CD14-positive monocyte (primary cell): ENCODE results near the gene PDE6B. TPM values are rescaled to one million over a fixed set of nuclear protein-coding genes. Genes with fewer than 3 reads are reported as not detected.

Experiments
- DNase-seq, 3 donors: peaks; one replicate each; pipeline ENCODE4 v3.0.0-alpha.2; 2011 to 2022
- H2AFZ ChIP-seq: 2 replicates; pipeline ENCODE4 v1.6.0; 2012; ENCODE audit warnings: mild to moderate bottlenecking, low read depth, low read length, inconsistent platforms; ENCODE audit not compliant: insufficient read depth, poor library complexity, severe bottlenecking
- H3K27ac ChIP-seq, 2 donors: 1 replicate in 1 of 2; 2 replicates in 1 of 2; pipeline ENCODE4 v1.5.1; 2012 to 2013; ENCODE audit warnings: low read length in 2 of 2, control low read depth in 1 of 2, inconsistent platforms in 1 of 2, low read depth in 1 of 2, mild to moderate bottlenecking in 1 of 2
- H3K27me3 ChIP-seq, 2 donors: one replicate each; pipeline versions ENCODE4 v1.6.0 to v1.6.1; 2011 to 2013; ENCODE audit warnings: low read length in 2 of 2; ENCODE audit not compliant: control insufficient read depth in 2 of 2, insufficient read depth in 2 of 2
- H3K36me3 ChIP-seq, 2 donors: replicated peaks in 1 of 2; 1 replicate in 1 of 2; 2 replicates in 1 of 2; pipeline versions ENCODE4 v1.5.1 to v1.6.1; 2012 to 2013; ENCODE audit warnings: low read length in 2 of 2, control low read depth in 1 of 2, inconsistent platforms in 1 of 2, mild to moderate bottlenecking in 1 of 2; ENCODE audit not compliant: insufficient read depth in 2 of 2, control insufficient read depth in 1 of 2
- H3K4me1 ChIP-seq, 2 donors: 1 replicate in 1 of 2; 2 replicates in 1 of 2; pipeline versions ENCODE4 v1.5.1 to v1.6.1; 2012 to 2013; ENCODE audit warnings: low read length in 2 of 2, control low read depth in 1 of 2, inconsistent platforms in 1 of 2, mild to moderate bottlenecking in 1 of 2, moderate library complexity in 1 of 2; ENCODE audit not compliant: insufficient read depth in 2 of 2, control insufficient read depth in 1 of 2
- H3K4me2 ChIP-seq: replicated peaks from 2 replicates; pipeline ENCODE3; 2012; ENCODE audit warnings: low read length, moderate library complexity, mild to moderate bottlenecking; ENCODE audit not compliant: poor library complexity, severe bottlenecking; ENCODE audit errors: extremely low read depth
- H3K4me3 ChIP-seq, 3 experiments: fragments of 200-600 bp in 1 of 3; sonication (generic) in 1 of 3; replicated peaks in 1 of 3; 1 replicate in 2 of 3; 2 replicates in 1 of 3; pipeline ENCODE4 v1.5.1; 2011 to 2013; ENCODE audit warnings: low read length in 3 of 3, mild to moderate bottlenecking in 3 of 3, control low read depth in 2 of 3, low read depth in 2 of 3, inconsistent platforms in 1 of 3, moderate library complexity in 1 of 3
- H3K79me2 ChIP-seq: 2 replicates; pipeline ENCODE4 v1.6.0; 2012; ENCODE audit warnings: mild to moderate bottlenecking, control low read depth, inconsistent platforms, low read length, moderate library complexity; ENCODE audit not compliant: insufficient read depth
- H3K9ac ChIP-seq: 2 replicates; pipeline ENCODE4 v1.6.0; 2017; ENCODE audit warnings: low read length, mild to moderate bottlenecking; ENCODE audit not compliant: insufficient read depth, poor library complexity, severe bottlenecking
- H3K9me3 ChIP-seq, 2 donors: replicated peaks in 1 of 2; 1 replicate in 1 of 2; 2 replicates in 1 of 2; pipeline versions ENCODE4 v1.5.1 to v1.6.1; 2012 to 2013; ENCODE audit warnings: low read length in 2 of 2, control low read depth in 1 of 2; ENCODE audit not compliant: control insufficient read depth in 1 of 2, insufficient read depth in 1 of 2
- H4K20me1 ChIP-seq: 2 replicates; pipeline ENCODE4 v1.6.0; 2012; ENCODE audit warnings: mild to moderate bottlenecking, low read length, control low read depth, moderate library complexity; ENCODE audit not compliant: insufficient read depth
- H3K27ac Mint-ChIP-seq, 7 donors: one replicate each; pipeline ENCODE4 v1.8.0; 2020; ENCODE audit warnings: mild to moderate bottlenecking in 7 of 7, mixed read lengths in 7 of 7, moderate library complexity in 6 of 7, inconsistent platforms in 2 of 7
- H3K27me3 Mint-ChIP-seq, 3 donors: one replicate each; pipeline ENCODE4 v1.8.0; 2021 to 2022; ENCODE audit warnings: low read depth in 3 of 3, mild to moderate bottlenecking in 3 of 3, mixed read lengths in 3 of 3, moderate library complexity in 3 of 3, inconsistent platforms in 1 of 3
- H3K36me3 Mint-ChIP-seq, 2 donors: one replicate each; pipeline ENCODE4 v1.8.0; 2020; ENCODE audit warnings: mixed read lengths in 2 of 2, inconsistent platforms in 1 of 2, mild to moderate bottlenecking in 1 of 2
- H3K4me1 Mint-ChIP-seq: one replicate; pipeline ENCODE4 v1.8.0; 2020; ENCODE audit warnings: mild to moderate bottlenecking, mixed read lengths
- H3K4me3 Mint-ChIP-seq, 2 donors: one replicate each; pipeline ENCODE4 v1.8.0; 2020; ENCODE audit warnings: mild to moderate bottlenecking in 2 of 2, mixed read lengths in 2 of 2, moderate library complexity in 1 of 2
- H3K9me3 Mint-ChIP-seq, 7 donors: one replicate each; pipeline ENCODE4 v1.8.0; 2020 to 2022; ENCODE audit warnings: mixed read lengths in 7 of 7, mild to moderate bottlenecking in 6 of 7, moderate library complexity in 6 of 7, inconsistent platforms in 2 of 7
- CTCF ChIP-seq: fragments of 200-600 bp; IDR thresholded peaks from one replicate; pipeline ENCODE4 v1.8.0; 2022; ENCODE audit warnings: antibody characterized with exemption, mild to moderate bottlenecking
- whole genome bisulfite sequencing: methylation state at CpG from one replicate; pipeline ENCODE4 v1.1.5; 2013; ENCODE audit warnings: missing lambda C conversion rate; ENCODE audit not compliant: insufficient coverage; 5-methylcytosine and 5-hydroxymethylcytosine counted together
- intact Hi-C, 2 donors: fragments of 100-400 bp; cut with micrococcal nuclease; formaldehyde crosslinking; loops; one replicate each; pipeline versions ENCODE4 v1.15.0 to v1.15.1; 2023
- polyA plus RNA-seq, 3 donors: library from polyadenylated mRNA; depleted of rRNA in 1 of 3; unstranded in 2 of 3; stranded (reverse) in 1 of 3; fragments of 300-500 nt in 2 of 3; fragments of >200 nt in 1 of 3; fragmentation: Illumina TruSeq in 2 of 3; gene quantifications; 1 replicate in 2 of 3; 2 replicates in 1 of 3; pipeline ENCODE4 v1.2.3, GENCODE V29; 2012 to 2021

Gene PDE6B
- polyA plus RNA-seq, 3 donors, result 3.7 to 6.3 (median 4.6) TPM

DNA sequence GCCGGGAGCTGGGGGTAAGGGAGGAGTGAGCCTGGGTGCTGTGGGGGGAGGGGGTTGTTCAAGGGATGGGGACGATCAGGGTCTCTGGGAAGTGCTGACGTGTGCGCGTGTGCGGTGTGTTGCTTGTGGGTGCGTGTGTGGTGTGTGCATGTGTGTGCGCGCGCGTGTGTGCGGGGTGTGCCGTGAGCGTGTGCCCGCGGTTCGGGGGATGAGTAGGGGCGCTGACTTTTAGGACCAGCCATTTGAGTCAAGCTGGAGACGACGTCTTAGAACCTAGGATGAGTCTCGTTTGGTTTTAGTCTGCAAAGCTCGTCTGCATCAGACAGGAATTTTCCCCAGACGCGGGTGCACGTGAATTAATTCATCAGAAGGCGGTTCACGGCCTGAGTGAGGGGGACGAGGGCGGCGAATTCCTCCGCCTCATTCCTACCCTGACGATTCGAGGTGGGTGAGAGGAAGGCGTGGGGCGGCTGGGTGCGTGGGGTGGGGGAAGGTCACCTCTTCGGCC is 48.3 kb upstream of the PDE6B start:
- 0% methylated on average over 20 of the region's 37 CpGs for WGBS
- H3K9ac ChIP-seq, result no peak overlapping the region
- no peak overlapping the region for H2AFZ ChIP-seq
- peaks cover 2 to 19% (median 14%) of the 10 kb centered on the region in 7 donors for H3K9me3 Mint-ChIP-seq
- no peak overlapping the region for H3K4me2 ChIP-seq
- H3K36me3 Mint-ChIP-seq, result peaks cover 0 to 6% of the 10 kb centered on the region in 2 donors
- H3K27me3 ChIP-seq, result peaks cover 24 to 65% of the 10 kb centered on the region in 2 donors
- H3K27me3 Mint-ChIP-seq, result peaks cover 60 to 76% (median 61%) of the 10 kb centered on the region in 3 donors
- no peaks in the 10 kb centered on the region for H4K20me1 ChIP-seq
- H3K4me1 Mint-ChIP-seq, result peaks cover 8% of the 10 kb centered on the region
- no peak overlapping the region for H3K27ac Mint-ChIP-seq
- H3K4me3 Mint-ChIP-seq, result peak overlapping the region in 1 of 2 donors; percentile 83
- no peak overlapping the region for H3K27ac ChIP-seq
- intact Hi-C loops, result no loop called here
- no peak overlapping the region for H3K4me3 ChIP-seq
- H3K9me3 ChIP-seq, result peaks cover 3 to 26% of the 10 kb centered on the region in 2 donors
- no peak for DNase-seq
- no peaks in the 10 kb centered on the region for H3K36me3 ChIP-seq
- H3K4me1 ChIP-seq, result no peaks in the 10 kb centered on the region
- TF ChIP-seq CTCF, result no peak
- no peaks in the 10 kb centered on the region for H3K79me2 ChIP-seq

DNA sequence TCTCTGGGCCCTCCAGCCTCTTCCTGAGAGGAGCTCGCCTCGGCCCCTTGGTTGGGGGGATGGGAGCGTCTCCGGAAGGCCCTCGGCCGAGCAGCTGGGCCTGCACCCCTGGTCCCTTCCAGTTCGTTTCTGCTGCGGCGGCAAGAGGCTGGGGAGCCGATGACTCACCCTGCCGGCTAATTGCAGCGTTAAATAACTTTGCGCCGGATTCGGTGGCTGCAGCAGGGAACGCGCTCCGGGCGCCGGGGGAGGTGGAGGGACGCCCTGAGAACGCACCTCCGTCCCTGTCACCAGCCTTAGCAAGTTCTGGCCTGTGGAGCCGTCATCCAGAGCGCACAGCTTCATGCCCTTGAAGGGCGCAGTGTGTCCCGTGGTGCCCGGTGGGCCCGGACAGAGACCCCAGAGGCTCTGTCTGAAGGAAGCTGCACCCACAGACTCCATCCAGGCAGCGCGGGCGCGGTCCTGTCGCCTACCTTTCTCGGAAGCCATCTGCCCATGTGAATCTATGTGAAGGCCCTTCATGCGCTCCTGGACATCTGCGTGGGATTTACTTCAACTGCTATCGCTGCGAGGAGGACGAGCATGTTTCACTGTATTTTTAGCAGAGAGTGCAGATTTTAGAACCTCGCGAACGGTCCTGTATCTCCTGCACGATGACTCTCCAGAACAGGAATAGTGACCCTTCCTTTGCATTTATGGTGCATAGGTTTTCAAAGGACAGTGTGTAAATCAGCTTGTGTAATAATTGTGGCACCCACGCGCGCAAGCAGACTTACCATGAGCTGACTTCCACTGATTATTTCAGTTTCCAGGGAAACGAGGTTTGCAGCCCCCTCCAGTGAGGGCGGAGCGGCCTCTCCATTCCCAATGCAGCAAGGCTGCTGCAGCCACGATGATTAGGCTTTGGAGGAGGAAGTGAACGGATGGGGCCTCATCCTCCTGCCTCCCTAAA is 47.6 kb upstream of the PDE6B start:
- H3K36me3 Mint-ChIP-seq, result peaks cover 0 to 6% of the 10 kb centered on the region in 2 donors
- H3K27ac Mint-ChIP-seq, result no peak overlapping the region
- Histone ChIP-seq H3K4me1 (no peaks in the 10 kb centered on the region), H3K36me3 (no peaks in the 10 kb centered on the region), H3K9ac (no peak overlapping the region), H2AFZ (no peak overlapping the region), H3K79me2 (no peaks in the 10 kb centered on the region), H3K4me3 (no peak overlapping the region), H3K27me3 (peaks cover 24 to 60% of the 10 kb centered on the region in 2 donors), H3K9me3 (peaks cover 0 to 28% of the 10 kb centered on the region in 2 donors), H4K20me1 (no peaks in the 10 kb centered on the region), H3K27ac (no peak overlapping the region), H3K4me2 (no peak overlapping the region)
- H3K9me3 Mint-ChIP-seq, result peaks cover 0 to 18% (median 13%) of the 10 kb centered on the region in 7 donors
- no peak for TF ChIP-seq CTCF
- intact Hi-C loops, result no loop called here
- peak overlapping the region in 1 of 2 donors; percentile 83 for H3K4me3 Mint-ChIP-seq
- DNase-seq, result no peak
- WGBS, result 4% methylated on average over 46 of the region's 52 CpGs
- H3K27me3 Mint-ChIP-seq, result peaks cover 58 to 79% (median 61%) of the 10 kb centered on the region in 3 donors
- H3K4me1 Mint-ChIP-seq, result peaks cover 8% of the 10 kb centered on the region
